Vagina (tissue), 2 donors: ENCODE data around the gene PTGER2.

Experiments used
- CTCF ChIP-seq, 3 experiments: fragments of 450-650 bp in 2 of 3; fragments of 200-600 bp in 1 of 3; sonication (generic) in 1 of 3; IDR thresholded peaks; one replicate each; pipeline ENCODE4 v1.5.1; 2017 to 2019; ENCODE audit warnings: antibody characterized with exemption in 3 of 3, mild to moderate bottlenecking in 2 of 3, moderate library complexity in 2 of 3
- POLR2AphosphoS5 ChIP-seq, 2 donors: sonication (generic); formaldehyde crosslinking; IDR thresholded peaks; one replicate each; pipeline ENCODE4 v1.9.0; 2017; ENCODE audit warnings: antibody characterized with exemption in 2 of 2, mild to moderate bottlenecking in 2 of 2, low read depth in 1 of 2; ENCODE audit not compliant: insufficient read depth in 1 of 2

- TF ChIP-seq POLR2AphosphoS5 (IDR thresholded peaks at IDR 0.05; ENCODE audit: insufficient read depth in 1 of 2, low read depth in 1 of 2) (no peak), CTCF (IDR thresholded peaks at IDR 0.05) (no peak)
Observed at GRCh38 chr14:52325126-52325525, 11.0 kb downstream of the PTGER2 start.
